DND-41 (cell line): ENCODE measurements around the gene ARNT2.

Experiments used
- EZH2 ChIP-seq: IDR thresholded peaks from 3 replicates; pipeline ENCODE4 v1.6.1; 2012; ENCODE audit warnings: borderline replicate concordance, low read depth, mild to moderate bottlenecking, moderate library complexity, low read length, inconsistent platforms; ENCODE audit not compliant: severe bottlenecking
- TF ChIP-seq, protein P1 (sequence below): IDR thresholded peaks from 2 replicates; pipeline ENCODE4 v1.5.1; 2012; ENCODE audit warnings: borderline replicate concordance, low read length, moderate library complexity, mild to moderate bottlenecking; ENCODE audit not compliant: poor library complexity, severe bottlenecking; ENCODE audit errors: extremely low read depth

DNA sequence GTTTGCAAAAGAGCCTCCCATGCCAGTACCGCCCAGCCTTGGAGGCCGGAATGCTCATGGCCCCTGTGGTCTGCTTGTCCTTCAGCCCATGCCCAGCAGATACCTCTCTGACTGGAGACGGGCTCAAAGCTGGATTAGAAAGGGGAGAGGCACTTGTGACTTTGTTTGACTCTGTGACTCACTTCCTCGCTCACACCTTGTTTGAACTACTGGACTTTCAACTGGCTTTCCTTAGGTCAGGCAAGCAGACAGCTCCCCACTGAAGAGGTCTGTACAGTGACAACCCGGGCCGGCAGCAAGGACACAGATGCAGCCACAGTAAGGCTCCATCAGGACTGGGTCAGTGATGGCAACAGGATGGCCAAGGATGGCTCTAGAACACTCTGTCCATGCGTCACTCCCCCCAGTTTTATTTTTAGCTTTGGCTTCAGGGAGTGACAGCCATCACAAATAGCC is 192.4 kb downstream of the ARNT2 start:
- TF ChIP-seq, protein P1, sequence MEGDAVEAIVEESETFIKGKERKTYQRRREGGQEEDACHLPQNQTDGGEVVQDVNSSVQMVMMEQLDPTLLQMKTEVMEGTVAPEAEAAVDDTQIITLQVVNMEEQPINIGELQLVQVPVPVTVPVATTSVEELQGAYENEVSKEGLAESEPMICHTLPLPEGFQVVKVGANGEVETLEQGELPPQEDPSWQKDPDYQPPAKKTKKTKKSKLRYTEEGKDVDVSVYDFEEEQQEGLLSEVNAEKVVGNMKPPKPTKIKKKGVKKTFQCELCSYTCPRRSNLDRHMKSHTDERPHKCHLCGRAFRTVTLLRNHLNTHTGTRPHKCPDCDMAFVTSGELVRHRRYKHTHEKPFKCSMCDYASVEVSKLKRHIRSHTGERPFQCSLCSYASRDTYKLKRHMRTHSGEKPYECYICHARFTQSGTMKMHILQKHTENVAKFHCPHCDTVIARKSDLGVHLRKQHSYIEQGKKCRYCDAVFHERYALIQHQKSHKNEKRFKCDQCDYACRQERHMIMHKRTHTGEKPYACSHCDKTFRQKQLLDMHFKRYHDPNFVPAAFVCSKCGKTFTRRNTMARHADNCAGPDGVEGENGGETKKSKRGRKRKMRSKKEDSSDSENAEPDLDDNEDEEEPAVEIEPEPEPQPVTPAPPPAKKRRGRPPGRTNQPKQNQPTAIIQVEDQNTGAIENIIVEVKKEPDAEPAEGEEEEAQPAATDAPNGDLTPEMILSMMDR: no peak
- TF ChIP-seq EZH2: no peak
